HepG2 (cell line): ENCODE data around the gene PATL2. TPM values are rescaled to one million over a fixed set of nuclear protein-coding genes. Genes with fewer than 3 reads are reported as not detected.
A peak's percentile ranks its signal among the peaks of the same experiment; 100 is the strongest.

Source experiments
- BORCS8-MEF2B ChIP-seq: sonication (generic); formaldehyde crosslinking; IDR thresholded peaks from 2 replicates; pipeline ENCODE4 v1.8.0; 2022; ENCODE audit warnings: mild to moderate bottlenecking, missing genetic modification reagents
- FOSL2 ChIP-seq: sonication (generic); formaldehyde crosslinking; IDR thresholded peaks from 2 replicates; pipeline ENCODE4 v1.4.0; 2020; ENCODE audit warnings: missing genetic modification reagents
- HOXD1 ChIP-seq: sonication (generic); formaldehyde crosslinking; IDR thresholded peaks from 2 replicates; pipeline ENCODE4 v1.5.0; 2020; ENCODE audit warnings: missing genetic modification reagents
- ISX ChIP-seq: sonication (generic); formaldehyde crosslinking; conservative IDR thresholded peaks from 2 replicates; pipeline ENCODE4 v1.5.0; 2020; ENCODE audit warnings: missing genetic modification reagents
- JUN ChIP-seq: sonication (generic); formaldehyde crosslinking; IDR thresholded peaks from 2 replicates; pipeline ENCODE4 v1.4.0; 2020; ENCODE audit warnings: mild to moderate bottlenecking, missing genetic modification reagents
- ONECUT2 ChIP-seq: sonication (generic); formaldehyde crosslinking; IDR thresholded peaks from 2 replicates; pipeline ENCODE4 v1.4.0; 2020; ENCODE audit warnings: missing genetic modification reagents
- POGZ ChIP-seq: sonication (generic); formaldehyde crosslinking; IDR thresholded peaks from 2 replicates; pipeline ENCODE4 v1.4.0; 2020; ENCODE audit warnings: mild to moderate bottlenecking, missing genetic modification reagents
- RORA ChIP-seq: sonication (generic); formaldehyde crosslinking; IDR thresholded peaks from 2 replicates; pipeline ENCODE4 v1.5.0; 2020; ENCODE audit warnings: mild to moderate bottlenecking, missing genetic modification reagents, moderate library complexity
- WIZ ChIP-seq: sonication (generic); formaldehyde crosslinking; IDR thresholded peaks from 2 replicates; pipeline ENCODE4 v1.5.1; 2020; ENCODE audit warnings: mild to moderate bottlenecking, missing genetic modification reagents
- ZBTB21 ChIP-seq: sonication (generic); formaldehyde crosslinking; IDR thresholded peaks from 2 replicates; pipeline ENCODE4 v1.4.0; 2020; ENCODE audit warnings: missing genetic modification reagents
- ZFP36L1 ChIP-seq: sonication (generic); formaldehyde crosslinking; IDR thresholded peaks from 2 replicates; pipeline ENCODE4 v1.8.0; 2022; ENCODE audit warnings: mild to moderate bottlenecking, missing genetic modification reagents, moderate library complexity
- ZMYM3 ChIP-seq: sonication (generic); formaldehyde crosslinking; IDR thresholded peaks from 2 replicates; pipeline ENCODE4 v1.5.1; 2020; ENCODE audit warnings: mild to moderate bottlenecking, missing genetic modification reagents
- ZNF138 ChIP-seq: sonication (generic); formaldehyde crosslinking; IDR thresholded peaks from 2 replicates; pipeline ENCODE4 v1.5.0; 2020; ENCODE audit warnings: mild to moderate bottlenecking, low read depth, missing genetic modification reagents
- polyA plus RNA-seq, 8 experiments: library from polyadenylated mRNA; depleted of rRNA in 3 of 8; stranded (reverse) in 7 of 8; unstranded in 1 of 8; fragments of >200 nt; fragmentation: Illumina TruSeq in 4 of 8; extraction: Trizol in 4 of 8; gene quantifications; 2 replicates each; pipeline versions ENCODE4 v1.2.1 to v1.2.3, GENCODE V29; 2011 to 2016; ENCODE audit warnings: low read depth in 4 of 8, missing spikeins in 1 of 8, mixed read lengths in 1 of 8; ENCODE audit not compliant: insufficient read depth in 1 of 8
- total RNA-seq, 5 experiments: library from RNA; depleted of rRNA; stranded (reverse); fragments of >200 nt; fragmentation: Illumina TruSeq; extraction: Trizol; gene quantifications; 2 replicates each; pipeline ENCODE4 v1.2.3, GENCODE V29; 2016; ENCODE audit warnings: low read depth in 1 of 5
- TF ChIP-seq, protein P1 (sequence below): sonication (generic); formaldehyde crosslinking; IDR thresholded peaks from 2 replicates; pipeline ENCODE4 v1.4.0; 2020; ENCODE audit warnings: missing genetic modification reagents, borderline replicate concordance
- TF ChIP-seq, protein P2 (sequence below): sonication (generic); formaldehyde crosslinking; IDR thresholded peaks from 2 replicates; pipeline ENCODE4 v1.4.0; 2020; ENCODE audit warnings: missing genetic modification reagents, borderline replicate concordance
- TF ChIP-seq, protein P3 (sequence below): sonication (generic); formaldehyde crosslinking; conservative IDR thresholded peaks from 2 replicates; pipeline ENCODE4 v1.4.0; 2020; ENCODE audit warnings: missing genetic modification reagents
- TF ChIP-seq, protein P4 (sequence below): sonication (generic); formaldehyde crosslinking; IDR thresholded peaks from 2 replicates; pipeline ENCODE4 v1.8.0; 2022; ENCODE audit warnings: missing genetic modification reagents, mild to moderate bottlenecking, inconsistent platforms, borderline replicate concordance

The PATL2 gene
- total and polyA plus RNA-seq, 2 of the 13 experiments (the other 11 are each of a cell fraction or from before 2014, with no cell fraction given), result 0.15 to 0.53 TPM

DNA sequence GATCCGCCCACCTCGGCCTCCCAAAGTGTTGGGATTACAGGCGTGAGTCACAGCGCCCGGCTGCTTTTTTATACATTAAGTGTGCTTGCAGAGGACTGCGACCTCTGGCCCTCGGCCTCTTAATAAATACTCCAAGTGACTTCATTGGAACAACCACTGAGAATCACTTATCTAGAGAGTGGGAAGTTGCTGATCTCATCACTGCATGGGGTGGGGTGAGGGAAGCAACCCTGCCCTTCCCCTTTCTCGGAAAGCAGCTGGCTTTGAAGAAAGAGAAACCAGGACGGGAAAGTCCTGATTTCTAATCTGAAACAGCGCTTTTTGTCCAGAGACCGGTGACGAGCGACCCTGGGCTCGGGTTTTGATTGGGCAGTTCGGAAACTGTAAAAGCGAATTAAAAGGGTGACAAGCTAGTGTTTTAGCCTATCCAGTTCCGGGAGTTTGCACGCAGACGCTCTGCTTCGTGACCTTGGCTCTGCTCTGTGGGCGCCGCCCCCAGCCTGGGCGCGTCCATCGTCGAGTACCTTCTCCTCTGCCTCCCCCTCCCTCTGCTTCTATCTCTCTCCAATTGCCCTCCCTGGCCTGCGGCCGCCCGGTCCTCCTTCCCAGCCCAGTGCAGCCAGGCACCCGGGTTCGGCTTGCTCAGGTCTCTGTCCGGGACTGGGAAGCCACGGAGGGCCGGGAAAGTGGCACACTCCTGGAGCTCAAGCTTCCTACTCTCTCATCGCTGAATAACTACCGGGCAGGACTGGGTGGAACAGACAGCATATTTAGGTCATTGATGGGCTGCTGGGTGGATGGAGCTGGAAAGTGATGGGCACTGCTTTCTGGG, 17.7 kb upstream of the PATL2 start (continued):
- TF ChIP-seq ZFP36L1 (CRISPR knock-in tag) (0 out of 2 replicates have a peak, but pooled peaks have one; percentile 66), JUN (CRISPR knock-in tag) (peak; percentile 21; the same call in 1 of the 2 replicates), ZMYM3 (no peak; the same call in 1 of the 2 replicates), WIZ (CRISPR knock-in tag) (no peak), POGZ (CRISPR knock-in tag) (peak; percentile 72), RORA (CRISPR knock-in tag) (no peak), FOSL2 (CRISPR knock-in tag) (peak; percentile 91), ISX (CRISPR knock-in tag) (no peak), HOXD1 (CRISPR knock-in tag) (0 out of 2 replicates have a peak, but pooled peaks have one; percentile 43), BORCS8-MEF2B (CRISPR knock-in tag) (peak; percentile 47; the same call in 1 of the 2 replicates), ONECUT2 (no peak), ZBTB21 (peak; percentile 70), ZNF138 (CRISPR knock-in tag) (no peak)
- TF ChIP-seq, protein P1, sequence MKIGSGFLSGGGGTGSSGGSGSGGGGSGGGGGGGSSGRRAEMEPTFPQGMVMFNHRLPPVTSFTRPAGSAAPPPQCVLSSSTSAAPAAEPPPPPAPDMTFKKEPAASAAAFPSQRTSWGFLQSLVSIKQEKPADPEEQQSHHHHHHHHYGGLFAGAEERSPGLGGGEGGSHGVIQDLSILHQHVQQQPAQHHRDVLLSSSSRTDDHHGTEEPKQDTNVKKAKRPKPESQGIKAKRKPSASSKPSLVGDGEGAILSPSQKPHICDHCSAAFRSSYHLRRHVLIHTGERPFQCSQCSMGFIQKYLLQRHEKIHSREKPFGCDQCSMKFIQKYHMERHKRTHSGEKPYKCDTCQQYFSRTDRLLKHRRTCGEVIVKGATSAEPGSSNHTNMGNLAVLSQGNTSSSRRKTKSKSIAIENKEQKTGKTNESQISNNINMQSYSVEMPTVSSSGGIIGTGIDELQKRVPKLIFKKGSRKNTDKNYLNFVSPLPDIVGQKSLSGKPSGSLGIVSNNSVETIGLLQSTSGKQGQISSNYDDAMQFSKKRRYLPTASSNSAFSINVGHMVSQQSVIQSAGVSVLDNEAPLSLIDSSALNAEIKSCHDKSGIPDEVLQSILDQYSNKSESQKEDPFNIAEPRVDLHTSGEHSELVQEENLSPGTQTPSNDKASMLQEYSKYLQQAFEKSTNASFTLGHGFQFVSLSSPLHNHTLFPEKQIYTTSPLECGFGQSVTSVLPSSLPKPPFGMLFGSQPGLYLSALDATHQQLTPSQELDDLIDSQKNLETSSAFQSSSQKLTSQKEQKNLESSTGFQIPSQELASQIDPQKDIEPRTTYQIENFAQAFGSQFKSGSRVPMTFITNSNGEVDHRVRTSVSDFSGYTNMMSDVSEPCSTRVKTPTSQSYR (CRISPR knock-in tag), result peak; percentile 53; the same call in 1 of the 2 replicates
- TF ChIP-seq, protein P2, sequence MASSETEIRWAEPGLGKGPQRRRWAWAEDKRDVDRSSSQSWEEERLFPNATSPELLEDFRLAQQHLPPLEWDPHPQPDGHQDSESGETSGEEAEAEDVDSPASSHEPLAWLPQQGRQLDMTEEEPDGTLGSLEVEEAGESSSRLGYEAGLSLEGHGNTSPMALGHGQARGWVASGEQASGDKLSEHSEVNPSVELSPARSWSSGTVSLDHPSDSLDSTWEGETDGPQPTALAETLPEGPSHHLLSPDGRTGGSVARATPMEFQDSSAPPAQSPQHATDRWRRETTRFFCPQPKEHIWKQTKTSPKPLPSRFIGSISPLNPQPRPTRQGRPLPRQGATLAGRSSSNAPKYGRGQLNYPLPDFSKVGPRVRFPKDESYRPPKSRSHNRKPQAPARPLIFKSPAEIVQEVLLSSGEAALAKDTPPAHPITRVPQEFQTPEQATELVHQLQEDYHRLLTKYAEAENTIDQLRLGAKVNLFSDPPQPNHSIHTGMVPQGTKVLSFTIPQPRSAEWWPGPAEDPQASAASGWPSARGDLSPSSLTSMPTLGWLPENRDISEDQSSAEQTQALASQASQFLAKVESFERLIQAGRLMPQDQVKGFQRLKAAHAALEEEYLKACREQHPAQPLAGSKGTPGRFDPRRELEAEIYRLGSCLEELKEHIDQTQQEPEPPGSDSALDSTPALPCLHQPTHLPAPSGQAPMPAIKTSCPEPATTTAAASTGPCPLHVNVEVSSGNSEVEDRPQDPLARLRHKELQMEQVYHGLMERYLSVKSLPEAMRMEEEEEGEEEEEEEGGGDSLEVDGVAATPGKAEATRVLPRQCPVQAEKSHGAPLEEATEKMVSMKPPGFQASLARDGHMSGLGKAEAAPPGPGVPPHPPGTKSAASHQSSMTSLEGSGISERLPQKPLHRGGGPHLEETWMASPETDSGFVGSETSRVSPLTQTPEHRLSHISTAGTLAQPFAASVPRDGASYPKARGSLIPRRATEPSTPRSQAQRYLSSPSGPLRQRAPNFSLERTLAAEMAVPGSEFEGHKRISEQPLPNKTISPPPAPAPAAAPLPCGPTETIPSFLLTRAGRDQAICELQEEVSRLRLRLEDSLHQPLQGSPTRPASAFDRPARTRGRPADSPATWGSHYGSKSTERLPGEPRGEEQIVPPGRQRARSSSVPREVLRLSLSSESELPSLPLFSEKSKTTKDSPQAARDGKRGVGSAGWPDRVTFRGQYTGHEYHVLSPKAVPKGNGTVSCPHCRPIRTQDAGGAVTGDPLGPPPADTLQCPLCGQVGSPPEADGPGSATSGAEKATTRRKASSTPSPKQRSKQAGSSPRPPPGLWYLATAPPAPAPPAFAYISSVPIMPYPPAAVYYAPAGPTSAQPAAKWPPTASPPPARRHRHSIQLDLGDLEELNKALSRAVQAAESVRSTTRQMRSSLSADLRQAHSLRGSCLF (CRISPR knock-in tag), result no peak
- TF ChIP-seq, protein P3, sequence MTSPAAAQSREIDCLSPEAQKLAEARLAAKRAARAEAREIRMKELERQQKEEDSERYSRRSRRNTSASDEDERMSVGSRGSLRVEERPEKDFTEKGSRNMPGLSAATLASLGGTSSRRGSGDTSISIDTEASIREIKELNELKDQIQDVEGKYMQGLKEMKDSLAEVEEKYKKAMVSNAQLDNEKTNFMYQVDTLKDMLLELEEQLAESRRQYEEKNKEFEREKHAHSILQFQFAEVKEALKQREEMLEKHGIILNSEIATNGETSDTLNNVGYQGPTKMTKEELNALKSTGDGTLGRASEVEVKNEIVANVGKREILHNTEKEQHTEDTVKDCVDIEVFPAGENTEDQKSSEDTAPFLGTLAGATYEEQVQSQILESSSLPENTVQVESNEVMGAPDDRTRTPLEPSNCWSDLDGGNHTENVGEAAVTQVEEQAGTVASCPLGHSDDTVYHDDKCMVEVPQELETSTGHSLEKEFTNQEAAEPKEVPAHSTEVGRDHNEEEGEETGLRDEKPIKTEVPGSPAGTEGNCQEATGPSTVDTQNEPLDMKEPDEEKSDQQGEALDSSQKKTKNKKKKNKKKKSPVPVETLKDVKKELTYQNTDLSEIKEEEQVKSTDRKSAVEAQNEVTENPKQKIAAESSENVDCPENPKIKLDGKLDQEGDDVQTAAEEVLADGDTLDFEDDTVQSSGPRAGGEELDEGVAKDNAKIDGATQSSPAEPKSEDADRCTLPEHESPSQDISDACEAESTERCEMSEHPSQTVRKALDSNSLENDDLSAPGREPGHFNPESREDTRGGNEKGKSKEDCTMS (CRISPR knock-in tag), result no peak
- TF ChIP-seq, protein P4, sequence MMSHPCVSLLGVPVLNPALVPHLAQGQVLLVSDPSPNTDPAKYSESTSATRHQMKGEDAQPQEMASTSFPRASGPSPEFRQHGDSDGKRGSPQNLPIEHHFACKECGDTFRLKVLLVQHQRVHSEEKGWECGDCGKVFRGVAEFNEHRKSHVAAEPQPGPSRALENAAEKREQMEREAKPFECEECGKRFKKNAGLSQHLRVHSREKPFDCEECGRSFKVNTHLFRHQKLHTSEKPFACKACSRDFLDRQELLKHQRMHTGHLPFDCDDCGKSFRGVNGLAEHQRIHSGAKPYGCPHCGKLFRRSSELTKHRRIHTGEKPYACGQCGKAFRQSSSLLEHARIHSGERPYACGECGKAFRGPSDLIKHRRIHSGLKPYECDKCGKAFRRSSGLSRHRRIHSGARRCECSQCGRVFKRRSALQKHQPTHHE (CRISPR knock-in tag), result no peak
